B cell (primary cell): Measurements from ENCODE around the gene HYAL1. TPM values are rescaled to one million over a fixed set of nuclear protein-coding genes. Genes with fewer than 3 reads are reported as not detected.

Source experiments
- ATAC-seq: fragments of 200-7000 bp; cut with Tn5 transposase; one replicate; pipeline ENCODE4 v1.10.0; 2021; ENCODE audit warnings: low read depth, mild to moderate bottlenecking, moderate number of reproducible peaks, moderate library complexity
- CTCF ChIA-PET: fragments of 350-600 bp; sonication (Branson Sonifier 250); formaldehyde crosslinking; loops from one replicate; lab custom pipeline; 2021; ENCODE audit warnings: antibody characterized with exemption, inconsistent platforms; lab: Charles Lee
- POLR2A ChIA-PET: fragments of 350-600 bp; sonication (Branson Sonifier 250); formaldehyde crosslinking; loops from one replicate; lab custom pipeline; 2021; ENCODE audit warnings: antibody characterized with exemption; lab: Charles Lee
- DNase-seq: peaks from one replicate; pipeline ENCODE4 v3.0.0; 2013
- H2AFZ ChIP-seq: 2 replicates; pipeline ENCODE4 v1.6.1; 2012; ENCODE audit warnings: mild to moderate bottlenecking, low read depth, low read length; ENCODE audit not compliant: insufficient read depth, poor library complexity, severe bottlenecking
- H3K27ac ChIP-seq, 2 donors: 1 replicate in 1 of 2; 2 replicates in 1 of 2; pipeline ENCODE4 v1.5.1; 2012 to 2013; ENCODE audit warnings: low read length in 2 of 2, mild to moderate bottlenecking in 2 of 2, moderate library complexity in 1 of 2
- H3K27me3 ChIP-seq, 4 experiments: fragments of 200-600 bp in 1 of 4; sonication (generic) in 1 of 4; replicated peaks in 1 of 4; 1 replicate in 2 of 4; 2 replicates in 2 of 4; pipeline versions ENCODE4 v1.6.1 to v1.7.0; 2013 to 2016; ENCODE audit warnings: low read length in 3 of 4, mild to moderate bottlenecking in 2 of 4, mixed read lengths in 1 of 4, moderate library complexity in 1 of 4; ENCODE audit not compliant: insufficient read depth in 4 of 4, control insufficient read depth in 3 of 4; ENCODE audit errors: control extremely low read depth in 1 of 4
- H3K36me3 ChIP-seq, 2 experiments: replicated peaks in 1 of 2; 1 replicate in 1 of 2; 2 replicates in 1 of 2; pipeline versions ENCODE4 v1.6.1 to v1.7.1; 2013; ENCODE audit warnings: low read length in 1 of 2; ENCODE audit not compliant: insufficient read depth in 2 of 2, control insufficient read depth in 1 of 2; ENCODE audit errors: control extremely low read depth in 1 of 2, extremely low read depth in 1 of 2
- H3K4me1 ChIP-seq, 2 donors: fragments of 200-600 bp in 1 of 2; sonication (generic) in 1 of 2; 1 replicate in 1 of 2; 2 replicates in 1 of 2; pipeline versions ENCODE4 v1.5.1 to v1.6.1; 2013 to 2017; ENCODE audit warnings: low read length in 2 of 2; ENCODE audit not compliant: control insufficient read depth in 2 of 2, insufficient read depth in 2 of 2
- H3K4me2 ChIP-seq: replicated peaks from 2 replicates; pipeline ENCODE3; 2012; ENCODE audit warnings: mild to moderate bottlenecking, low read depth, low read length; ENCODE audit not compliant: poor library complexity, severe bottlenecking
- H3K4me3 ChIP-seq, 5 experiments: fragments of 200-600 bp in 1 of 5; sonication (generic) in 1 of 5; 1 replicate in 3 of 5; 2 replicates in 2 of 5; pipeline versions ENCODE4 v1.5.1 to v1.7.0; 2011 to 2016; ENCODE audit warnings: low read length in 4 of 5, mild to moderate bottlenecking in 4 of 5, low read depth in 2 of 5, control low read depth in 1 of 5, moderate library complexity in 1 of 5; ENCODE audit not compliant: insufficient read depth in 1 of 5; ENCODE audit errors: control extremely low read depth in 1 of 5, extremely low read depth in 1 of 5
- H3K79me2 ChIP-seq: fragments of 200-600 bp; sonication (generic); one replicate; pipeline ENCODE4 v1.6.0; 2016; ENCODE audit warnings: low read length; ENCODE audit not compliant: control insufficient read depth, insufficient read depth
- H3K9ac ChIP-seq: fragments of 200-600 bp; sonication (generic); 2 replicates; pipeline ENCODE4 v1.6.1; 2017; ENCODE audit warnings: mild to moderate bottlenecking, low read length, moderate library complexity
- H3K9me3 ChIP-seq, 3 donors: one replicate each; pipeline versions ENCODE4 v1.6.1 to v1.7.1; 2013; ENCODE audit warnings: low read length in 2 of 3; ENCODE audit not compliant: control insufficient read depth in 2 of 3, insufficient read depth in 1 of 3; ENCODE audit errors: control extremely low read depth in 1 of 3
- H4K20me1 ChIP-seq: 2 replicates; pipeline ENCODE4 v1.6.0; 2012; ENCODE audit warnings: mild to moderate bottlenecking, low read length; ENCODE audit not compliant: insufficient read depth, control insufficient read depth, poor library complexity, severe bottlenecking
- H3K27ac Mint-ChIP-seq: one replicate; pipeline ENCODE4 v1.8.0; 2021; ENCODE audit warnings: mixed read lengths
- H3K27me3 Mint-ChIP-seq: one replicate; pipeline ENCODE4 v1.8.0; 2021; ENCODE audit warnings: mixed read lengths
- H3K4me1 Mint-ChIP-seq: one replicate; pipeline ENCODE4 v1.8.0; 2021; ENCODE audit warnings: mixed read lengths
- H3K4me3 Mint-ChIP-seq: one replicate; pipeline ENCODE4 v1.8.0; 2021; ENCODE audit warnings: mixed read lengths
- H3K9me3 Mint-ChIP-seq: one replicate; pipeline ENCODE4 v1.8.0; 2022; ENCODE audit warnings: mixed read lengths; ENCODE audit not compliant: insufficient read depth
- CTCF ChIP-seq: fragments of 200-600 bp; IDR thresholded peaks from one replicate; pipeline ENCODE4 v1.8.0; 2022; ENCODE audit warnings: antibody characterized with exemption, mild to moderate bottlenecking
- EZH2 ChIP-seq: IDR thresholded peaks from 2 replicates; pipeline ENCODE4 v1.6.1; 2012; ENCODE audit warnings: borderline replicate concordance, low read depth, mild to moderate bottlenecking, moderate library complexity, low read length; ENCODE audit not compliant: insufficient read depth, poor library complexity, severe bottlenecking
- WGBS: methylation state at CpG from one replicate; pipeline ENCODE4 v1.1.5; 2013; ENCODE audit warnings: missing lambda C conversion rate; ENCODE audit not compliant: insufficient coverage; 5-methylcytosine and 5-hydroxymethylcytosine counted together
- intact Hi-C: fragments of 100-400 bp; cut with micrococcal nuclease; formaldehyde crosslinking; loops from one replicate; pipeline ENCODE4 v1.10.0; 2022
- polyA plus RNA-seq: library from polyadenylated mRNA; depleted of rRNA; stranded (reverse); fragments of >200 nt; gene quantifications from 2 replicates; pipeline ENCODE4 v1.2.3, GENCODE V29; 2012
- total RNA-seq, 2 donors: library from RNA; stranded (reverse); fragments of 120-200 nt in 1 of 2; gene quantifications; 1 replicate in 1 of 2; 2 replicates in 1 of 2; pipeline versions ENCODE4 v1.2.3 to v1.2.4, GENCODE V29; 2013 to 2022

Gene HYAL1
- total and polyA plus RNA-seq, 2 donors (not counting 1 experiment from before 2014, with no cell fraction given), result 0.12 to 0.30 TPM

GRCh38 chr3:50299929-50300680 is 3.3 kb downstream of the HYAL1 start:
- ATAC-seq (no peak), DNase-seq (peak; percentile 43)
- Histone ChIP-seq H3K4me2 (peak overlapping the region; percentile 82), H4K20me1 (no peaks in the 10 kb centered on the region), H3K36me3 (peaks cover 0 to 4% of the 10 kb centered on the region in 2 experiments), H3K9ac (peak overlapping the region; percentile 66), H3K27ac (peak overlapping the region; percentile 73 to 84), H3K4me1 (peaks cover 18 to 29% of the 10 kb centered on the region in 2 donors), H3K9me3 (no peaks in the 10 kb centered on the region), H3K79me2 (peaks cover 13% of the 10 kb centered on the region), H3K4me3 (peak overlapping the region; percentile 51 to 88 (median 63)), H2AFZ (peak overlapping the region; percentile 79), H3K27me3 (no peaks in the 10 kb centered on the region)
- no peak for TF ChIP-seq CTCF
- TF ChIP-seq EZH2, result no peak
- Mint-ChIP-seq H3K9me3 (no peaks in the 10 kb centered on the region), H3K4me1 (peaks cover 39% of the 10 kb centered on the region), H3K27me3 (no peaks in the 10 kb centered on the region), H3K4me3 (peak overlapping the region; percentile 100), H3K27ac (peak overlapping the region; percentile 100)
- intact Hi-C loops, result loop anchor here (1.0 to 10.0 kb wide), 7 partner anchors 21 to 1085 kb away; partner anchors contain the start of genes GNAI2, MANF, RBM6 and TMEM115
- WGBS, result 63% methylated on average over 11 of the region's 12 CpGs
- ChIA-PET POLR2A (interaction anchor here (0.5 to 2.5 kb wide), 14 partner anchors 9 to 1293 kb away, joined by 3 to 27 read pairs (median 4); partner anchors contain the start of genes CYB561D2, GNAI2, HYAL2 and NPRL2), CTCF (interaction anchor here (0.5 to 3.2 kb wide), 8 partner anchors 11 to 106 kb away, joined by 3 to 28 read pairs (median 7); partner anchors contain the start of genes CYB561D2, HYAL2, NPRL2 and TUSC2)

- H3K4me3 ChIP-seq, result peak overlapping the region; percentile 51 to 88 (median 63)
- TF ChIP-seq CTCF, result no peak
- TF ChIP-seq EZH2, result no peak
- Mint-ChIP-seq H3K4me3 (peak overlapping the region; percentile 100), H3K9me3 (no peaks in the 10 kb centered on the region), H3K27ac (peak overlapping the region; percentile 100), H3K27me3 (no peaks in the 10 kb centered on the region), H3K4me1 (peaks cover 35% of the 10 kb centered on the region)
- ChIA-PET CTCF (interaction anchor here (0.5 to 3.2 kb wide), 14 partner anchors 10 to 243 kb away, joined by 3 to 28 read pairs (median 5); partner anchors contain the start of genes CYB561D2, GNAI2, HYAL2 and NPRL2), POLR2A (interaction anchor here (0.5 to 2.5 kb wide), 14 partner anchors 9 to 1292 kb away, joined by 3 to 27 read pairs (median 4); partner anchors contain the start of genes CYB561D2, GNAI2, HYAL2 and NPRL2)
- H3K9me3 ChIP-seq, result no peaks in the 10 kb centered on the region
- DNase-seq, result no peak
- H3K36me3 ChIP-seq, result peaks cover 0 to 4% of the 10 kb centered on the region in 2 experiments
- WGBS, result 3% methylated on average over 12 of the region's 12 CpGs
- H3K27me3 ChIP-seq, result no peaks in the 10 kb centered on the region
- H3K4me2 ChIP-seq, result peak overlapping the region; percentile 82
- ATAC-seq, result no peak
- peak overlapping the region; percentile 73 to 84 for H3K27ac ChIP-seq
- H2AFZ ChIP-seq, result peak overlapping the region; percentile 79
- peaks cover 18 to 25% of the 10 kb centered on the region in 2 donors for H3K4me1 ChIP-seq
- intact Hi-C loops, result loop anchor here (1.0 to 10.0 kb wide), 7 partner anchors 22 to 1085 kb away; partner anchors contain the start of genes GNAI2, MANF, RBM6 and TMEM115
- peaks cover 13% of the 10 kb centered on the region for H3K79me2 ChIP-seq
- peak overlapping the region; percentile 66 for H3K9ac ChIP-seq
- no peaks in the 10 kb centered on the region for H4K20me1 ChIP-seq
Observed at GRCh38 chr3:50299638-50299928, 3.8 kb downstream of the HYAL1 start.
